ENCODE data around the gene ARVCF.

ARVCF gene

DNA sequence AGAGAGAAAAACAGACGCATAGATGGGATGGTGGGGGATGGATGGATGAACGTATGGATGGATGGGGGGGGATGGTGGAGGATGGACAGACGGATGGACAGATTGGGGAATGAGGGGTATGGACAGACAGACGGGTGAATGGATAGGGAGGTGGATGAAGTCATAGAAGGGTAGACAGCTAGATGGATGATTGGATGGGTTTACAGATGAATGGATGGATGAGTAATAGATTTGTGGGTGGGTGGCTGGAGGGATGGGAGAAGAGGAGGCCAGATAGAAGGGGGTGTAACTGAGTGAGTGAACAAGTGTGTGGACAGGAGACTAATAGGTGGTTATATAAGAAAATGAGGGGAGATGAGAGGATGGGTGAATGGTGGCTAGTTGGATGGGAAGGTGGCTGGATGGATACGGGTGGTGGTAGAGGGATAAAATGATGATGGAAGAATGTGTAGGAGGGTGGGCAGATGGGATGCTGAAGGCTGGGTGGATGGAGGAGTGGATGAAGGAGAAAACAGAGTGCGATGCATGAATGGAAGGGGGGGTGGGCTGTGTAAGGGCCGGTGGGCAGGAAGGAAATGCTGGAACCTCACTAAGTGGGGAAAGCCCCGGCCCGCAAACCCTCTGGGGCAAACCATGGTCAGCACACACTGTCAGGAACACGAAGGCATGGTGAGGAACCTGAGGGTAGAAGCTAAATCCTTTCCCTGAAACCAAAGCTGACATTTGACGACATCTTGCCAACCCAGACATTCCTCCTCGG, 21.6 kb downstream of the ARVCF start:
- no peaks in the 10 kb centered on the region for H3K36me3 ChIP-seq (ENCODE audit: control insufficient read depth, insufficient read depth, low read length)
- peaks cover 14% of the 10 kb centered on the region for H3K4me1 ChIP-seq (ENCODE audit: control insufficient read depth, insufficient read depth, low read length)
- H3K27me3 ChIP-seq (ENCODE audit: control insufficient read depth, insufficient read depth, low read length) = no peaks in the 10 kb centered on the region
- H3K9me3 ChIP-seq (ENCODE audit: control insufficient read depth, insufficient read depth, low read length) = no peaks in the 10 kb centered on the region
- H3K9ac ChIP-seq (ENCODE audit: low read depth, low read length) = no peak overlapping the region
- no peak overlapping the region for H3K4me3 ChIP-seq (ENCODE audit: low read depth, low read length)
- no peak overlapping the region for H3K27ac ChIP-seq (ENCODE audit: low read depth, low read length)

DNA sequence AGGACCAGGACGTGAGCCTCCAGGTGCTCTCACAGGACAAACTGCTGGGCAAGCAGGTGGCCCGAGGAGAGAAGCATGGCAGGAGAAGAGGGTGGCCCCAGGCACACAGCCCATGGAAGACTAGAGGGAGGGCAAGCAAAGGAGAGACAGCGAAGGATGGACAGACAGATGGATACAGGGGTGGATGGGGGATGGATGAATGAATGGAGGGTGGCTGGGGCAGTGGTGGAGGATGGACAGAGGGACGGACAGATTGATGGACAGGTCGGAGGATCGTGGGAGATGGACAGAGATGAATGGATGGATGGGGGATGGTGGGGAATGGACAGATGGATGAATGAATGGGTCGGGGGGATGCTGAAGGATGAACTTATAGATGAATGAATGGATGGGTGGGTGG, 22.7 kb downstream of the ARVCF start:
- Histone ChIP-seq H3K27ac (ENCODE audit: low read depth, low read length) (no peak overlapping the region), H3K4me1 (ENCODE audit: control insufficient read depth, insufficient read depth, low read length) (peaks cover 6% of the 10 kb centered on the region), H3K27me3 (ENCODE audit: control insufficient read depth, insufficient read depth, low read length) (no peaks in the 10 kb centered on the region), H3K9me3 (ENCODE audit: control insufficient read depth, insufficient read depth, low read length) (no peaks in the 10 kb centered on the region), H3K9ac (ENCODE audit: low read depth, low read length) (no peak overlapping the region), H3K36me3 (ENCODE audit: control insufficient read depth, insufficient read depth, low read length) (no peaks in the 10 kb centered on the region), H3K4me3 (ENCODE audit: low read depth, low read length) (no peak overlapping the region)

DNA sequence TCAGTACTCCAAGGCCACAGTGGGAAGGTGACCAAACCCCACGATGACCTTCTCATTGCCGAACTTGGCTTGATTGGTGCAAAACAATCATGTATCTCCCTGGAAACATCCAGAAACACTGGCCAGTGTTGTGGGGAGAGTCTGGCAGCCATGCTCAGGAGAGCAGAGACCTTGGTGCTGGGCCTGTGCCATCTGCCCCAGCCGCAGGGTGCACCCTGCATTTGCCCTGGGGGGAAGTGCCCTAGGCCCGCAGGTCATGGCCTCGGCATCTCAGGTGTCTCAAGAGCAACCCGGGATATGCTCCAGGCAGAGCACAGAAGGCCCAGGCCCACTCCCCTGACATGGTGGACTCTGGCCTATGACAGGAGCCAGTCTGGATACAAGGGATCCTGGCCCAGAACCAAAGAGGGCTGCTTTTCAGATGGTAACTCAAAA, 23.7 kb downstream of the ARVCF start:
- no peak overlapping the region for H3K27ac ChIP-seq (ENCODE audit: low read depth, low read length)
- no peak overlapping the region for H3K4me3 ChIP-seq (ENCODE audit: low read depth, low read length)
- no peak overlapping the region for H3K9ac ChIP-seq (ENCODE audit: low read depth, low read length)
- H3K27me3 ChIP-seq (ENCODE audit: control insufficient read depth, insufficient read depth, low read length) = no peaks in the 10 kb centered on the region
- H3K36me3 ChIP-seq (ENCODE audit: control insufficient read depth, insufficient read depth, low read length) = no peaks in the 10 kb centered on the region
- H3K9me3 ChIP-seq (ENCODE audit: control insufficient read depth, insufficient read depth, low read length) = no peaks in the 10 kb centered on the region
- H3K4me1 ChIP-seq (ENCODE audit: control insufficient read depth, insufficient read depth, low read length) = no peaks in the 10 kb centered on the region

DNA sequence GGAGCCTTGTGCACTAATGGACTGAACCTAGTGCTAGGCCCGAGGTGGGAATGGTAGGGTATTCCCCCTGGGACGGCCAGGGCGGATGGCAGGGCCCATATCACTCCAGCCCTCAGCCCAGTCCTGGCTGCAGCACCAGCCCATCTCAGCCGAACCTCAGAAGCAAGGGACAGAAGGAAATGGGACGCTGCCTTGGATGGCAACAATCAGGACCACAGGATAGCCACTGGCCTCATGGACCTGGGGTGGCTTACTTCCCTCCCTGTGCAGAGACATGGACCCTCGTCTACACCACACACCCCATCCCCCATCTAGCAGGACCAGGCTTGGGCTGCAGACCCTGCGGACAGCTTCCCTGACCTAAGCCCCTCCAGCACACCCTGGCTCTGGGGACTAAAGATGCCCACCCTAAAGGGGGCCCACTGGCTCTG, 24.1 kb downstream of the ARVCF start:
- no peak overlapping the region for H3K9ac ChIP-seq (ENCODE audit: low read depth, low read length)
- no peaks in the 10 kb centered on the region for H3K27me3 ChIP-seq (ENCODE audit: control insufficient read depth, insufficient read depth, low read length)
- H3K9me3 ChIP-seq (ENCODE audit: control insufficient read depth, insufficient read depth, low read length) = no peaks in the 10 kb centered on the region

DNA sequence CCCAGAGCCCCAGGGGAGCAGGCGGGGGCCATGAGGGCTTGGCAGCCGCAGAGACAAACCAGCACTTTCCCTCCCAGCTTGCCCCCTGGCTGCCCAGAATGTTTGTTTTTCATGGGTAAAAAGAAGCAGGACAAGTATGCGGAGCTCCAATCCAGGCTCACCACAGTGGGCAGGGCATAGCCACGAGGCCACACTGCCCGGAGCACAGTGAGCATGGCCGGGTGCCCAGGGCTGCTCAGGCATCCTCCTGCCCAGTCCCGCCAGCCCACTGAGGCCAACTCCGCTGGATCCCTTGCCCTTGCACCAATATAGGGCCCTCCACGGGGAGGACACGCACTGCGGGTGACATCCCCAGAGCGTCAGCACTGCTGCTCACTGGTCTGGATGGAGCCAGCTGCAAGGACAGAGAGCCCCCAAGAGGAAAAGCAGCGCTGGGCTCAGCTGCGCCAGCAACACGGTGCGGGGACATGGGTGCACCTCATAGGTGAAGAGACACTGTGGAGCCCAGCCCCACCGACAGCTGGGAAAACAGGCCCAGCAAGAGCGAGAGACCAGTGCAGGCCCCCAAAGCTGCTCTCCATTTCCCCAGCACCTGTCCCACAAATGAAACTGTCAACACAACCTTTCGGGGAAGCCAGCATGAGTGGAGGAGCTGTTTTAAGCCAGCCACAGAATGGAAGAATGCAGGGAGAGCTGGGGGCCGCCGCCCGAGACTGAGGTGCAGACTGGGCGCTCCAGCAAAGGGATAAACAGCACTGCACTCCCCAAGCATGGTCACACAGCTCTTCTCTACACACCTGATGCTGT, 24.8 kb downstream of the ARVCF start:
- Histone ChIP-seq H3K27ac (ENCODE audit: low read depth, low read length) (no peak overlapping the region), H3K4me3 (ENCODE audit: low read depth, low read length) (no peak overlapping the region)

More for the DNA sequence above, 24.1 kb downstream of the ARVCF start:
- Histone ChIP-seq H3K4me1 (ENCODE audit: control insufficient read depth, insufficient read depth, low read length) (0 out of 2 replicates have a peak, but pooled peaks cover under 1% of the 10 kb centered on the region), H3K4me3 (ENCODE audit: low read depth, low read length) (no peak overlapping the region), H3K27ac (ENCODE audit: low read depth, low read length) (no peak overlapping the region), H3K36me3 (ENCODE audit: control insufficient read depth, insufficient read depth, low read length) (no peaks in the 10 kb centered on the region)

DNA sequence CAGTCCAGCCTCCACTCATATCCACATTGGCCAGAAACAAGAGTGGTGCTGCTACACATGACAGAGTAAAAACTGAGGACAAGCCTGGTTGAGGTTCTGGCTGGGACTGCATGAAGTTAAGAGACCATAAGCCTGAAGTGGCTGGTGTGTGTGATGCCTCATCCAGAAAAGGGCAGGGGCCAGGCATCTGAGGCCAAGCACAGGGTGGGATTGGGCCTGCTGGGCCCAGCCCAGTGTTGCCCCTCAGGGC, 25.3 kb downstream of the ARVCF start:
- Histone ChIP-seq H3K9me3 (ENCODE audit: control insufficient read depth, insufficient read depth, low read length) (no peaks in the 10 kb centered on the region), H3K4me3 (ENCODE audit: low read depth, low read length) (no peak overlapping the region), H3K9ac (ENCODE audit: low read depth, low read length) (no peak overlapping the region)

More for the DNA sequence above, 24.8 kb downstream of the ARVCF start:
- no peak overlapping the region for H3K9ac ChIP-seq (ENCODE audit: low read depth, low read length)
- H3K4me1 ChIP-seq (ENCODE audit: control insufficient read depth, insufficient read depth, low read length) = 0 out of 2 replicates have a peak, but pooled peaks cover 3% of the 10 kb centered on the region
- no peaks in the 10 kb centered on the region for H3K27me3 ChIP-seq (ENCODE audit: control insufficient read depth, insufficient read depth, low read length)
- H3K9me3 ChIP-seq (ENCODE audit: control insufficient read depth, insufficient read depth, low read length) = no peaks in the 10 kb centered on the region
- H3K36me3 ChIP-seq (ENCODE audit: control insufficient read depth, insufficient read depth, low read length) = no peaks in the 10 kb centered on the region

DNA sequence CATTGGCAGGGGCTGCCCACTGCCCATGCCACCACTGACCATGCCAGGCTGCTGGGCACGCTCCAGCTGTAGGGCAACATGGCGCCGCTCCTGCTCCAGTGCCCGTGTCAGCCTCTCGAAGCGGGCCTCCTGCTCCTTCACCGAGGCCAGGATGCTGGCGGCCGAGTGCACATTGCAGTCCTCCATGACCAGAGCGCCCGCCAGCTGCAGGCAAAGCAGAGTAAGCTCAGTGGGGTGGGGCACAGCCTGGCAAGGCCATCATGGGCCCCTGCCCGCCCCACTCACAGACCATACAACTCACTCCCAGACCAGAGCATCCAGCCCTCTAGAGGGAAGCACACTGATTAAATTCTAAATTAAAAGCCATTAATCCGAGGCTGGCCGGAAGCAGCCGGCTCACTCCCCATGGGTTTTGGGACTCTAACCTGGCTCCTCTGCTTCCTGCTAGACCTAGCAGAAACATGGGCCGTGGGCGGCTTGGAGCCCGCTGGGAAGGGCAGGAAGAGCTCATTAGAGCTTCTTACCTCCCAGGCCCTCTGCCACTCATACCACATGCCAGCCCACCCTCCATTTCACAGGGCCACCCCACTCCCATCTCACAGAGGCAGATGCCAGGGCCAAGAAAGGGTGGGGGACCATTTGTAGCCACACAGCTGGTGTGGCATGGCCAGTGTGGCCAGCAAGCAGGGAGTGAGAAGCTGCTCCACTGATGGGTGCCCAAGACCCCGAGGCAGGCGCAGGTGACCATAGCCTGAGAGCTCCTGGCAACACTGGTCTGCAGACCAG, 25.8 kb downstream of the ARVCF start:
- Histone ChIP-seq H3K27me3 (ENCODE audit: control insufficient read depth, insufficient read depth, low read length) (no peaks in the 10 kb centered on the region), H3K9ac (ENCODE audit: low read depth, low read length) (no peak overlapping the region)

More for the DNA sequence above, 25.3 kb downstream of the ARVCF start:
- H3K36me3 ChIP-seq (ENCODE audit: control insufficient read depth, insufficient read depth, low read length) = no peaks in the 10 kb centered on the region
- H3K27ac ChIP-seq (ENCODE audit: low read depth, low read length) = no peak overlapping the region
- H3K27me3 ChIP-seq (ENCODE audit: control insufficient read depth, insufficient read depth, low read length) = no peaks in the 10 kb centered on the region
- H3K4me1 ChIP-seq (ENCODE audit: control insufficient read depth, insufficient read depth, low read length) = 0 out of 2 replicates have a peak, but pooled peaks cover 3% of the 10 kb centered on the region

DNA sequence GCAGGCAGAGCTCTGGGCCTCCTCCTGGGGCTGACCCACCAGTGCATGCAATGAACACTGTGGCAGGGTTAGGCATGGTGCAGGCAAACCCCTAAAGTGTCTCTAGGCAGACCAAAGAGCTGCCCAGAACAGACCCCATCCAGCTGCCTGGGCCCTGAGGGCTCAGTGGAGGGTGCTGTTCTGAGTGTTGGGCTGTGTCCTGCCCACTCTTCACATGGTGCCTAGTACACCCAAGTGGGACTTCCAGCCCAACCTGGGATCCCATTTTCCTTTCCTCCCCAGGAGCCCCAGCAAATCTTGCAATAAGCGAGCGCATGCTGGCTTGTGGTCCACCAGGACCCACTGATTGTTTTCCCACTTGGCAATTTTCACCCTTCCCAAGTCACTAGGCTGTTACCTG, 26.4 kb downstream of the ARVCF start:
- Histone ChIP-seq H3K4me3 (ENCODE audit: low read depth, low read length) (no peak overlapping the region), H3K9me3 (ENCODE audit: control insufficient read depth, insufficient read depth, low read length) (no peaks in the 10 kb centered on the region), H3K4me1 (ENCODE audit: control insufficient read depth, insufficient read depth, low read length) (peaks cover 8% of the 10 kb centered on the region; the same call in 1 of the 2 replicates), H3K27ac (ENCODE audit: low read depth, low read length) (no peak overlapping the region), H3K9ac (ENCODE audit: low read depth, low read length) (no peak overlapping the region), H3K27me3 (ENCODE audit: control insufficient read depth, insufficient read depth, low read length) (no peaks in the 10 kb centered on the region), H3K36me3 (ENCODE audit: control insufficient read depth, insufficient read depth, low read length) (no peaks in the 10 kb centered on the region)

More for the DNA sequence above, 25.8 kb downstream of the ARVCF start:
- H3K36me3 ChIP-seq (ENCODE audit: control insufficient read depth, insufficient read depth, low read length) = no peaks in the 10 kb centered on the region
- peaks cover 8% of the 10 kb centered on the region; the same call in 1 of the 2 replicates for H3K4me1 ChIP-seq (ENCODE audit: control insufficient read depth, insufficient read depth, low read length)
- H3K4me3 ChIP-seq (ENCODE audit: low read depth, low read length) = no peak overlapping the region
- no peak overlapping the region for H3K27ac ChIP-seq (ENCODE audit: low read depth, low read length)
- H3K9me3 ChIP-seq (ENCODE audit: control insufficient read depth, insufficient read depth, low read length) = no peaks in the 10 kb centered on the region

DNA sequence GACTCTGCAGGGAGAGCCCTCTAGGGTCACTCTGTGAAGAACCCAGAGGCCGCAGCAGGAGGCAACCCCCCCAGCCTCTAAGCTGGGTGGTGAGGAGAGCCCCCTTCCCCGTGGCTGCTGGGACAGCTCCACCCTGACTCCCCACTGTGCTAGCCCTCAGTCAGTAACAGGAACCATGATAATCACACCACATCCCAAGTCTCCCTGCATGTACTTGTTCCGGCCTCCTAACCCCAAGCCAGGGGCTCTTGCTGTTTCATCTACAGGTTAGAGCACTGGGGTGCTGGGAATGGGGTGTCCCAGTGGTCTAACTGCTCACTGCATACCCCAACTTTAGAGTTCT, 26.9 kb downstream of the ARVCF start:
- no peaks in the 10 kb centered on the region for H3K27me3 ChIP-seq (ENCODE audit: control insufficient read depth, insufficient read depth, low read length)
- peaks cover 8% of the 10 kb centered on the region; the same call in 1 of the 2 replicates for H3K4me1 ChIP-seq (ENCODE audit: control insufficient read depth, insufficient read depth, low read length)
- H3K9ac ChIP-seq (ENCODE audit: low read depth, low read length) = no peak overlapping the region
- H3K36me3 ChIP-seq (ENCODE audit: control insufficient read depth, insufficient read depth, low read length) = no peaks in the 10 kb centered on the region
- no peak overlapping the region for H3K27ac ChIP-seq (ENCODE audit: low read depth, low read length)
- no peaks in the 10 kb centered on the region for H3K9me3 ChIP-seq (ENCODE audit: control insufficient read depth, insufficient read depth, low read length)
- no peak overlapping the region for H3K4me3 ChIP-seq (ENCODE audit: low read depth, low read length)

DNA sequence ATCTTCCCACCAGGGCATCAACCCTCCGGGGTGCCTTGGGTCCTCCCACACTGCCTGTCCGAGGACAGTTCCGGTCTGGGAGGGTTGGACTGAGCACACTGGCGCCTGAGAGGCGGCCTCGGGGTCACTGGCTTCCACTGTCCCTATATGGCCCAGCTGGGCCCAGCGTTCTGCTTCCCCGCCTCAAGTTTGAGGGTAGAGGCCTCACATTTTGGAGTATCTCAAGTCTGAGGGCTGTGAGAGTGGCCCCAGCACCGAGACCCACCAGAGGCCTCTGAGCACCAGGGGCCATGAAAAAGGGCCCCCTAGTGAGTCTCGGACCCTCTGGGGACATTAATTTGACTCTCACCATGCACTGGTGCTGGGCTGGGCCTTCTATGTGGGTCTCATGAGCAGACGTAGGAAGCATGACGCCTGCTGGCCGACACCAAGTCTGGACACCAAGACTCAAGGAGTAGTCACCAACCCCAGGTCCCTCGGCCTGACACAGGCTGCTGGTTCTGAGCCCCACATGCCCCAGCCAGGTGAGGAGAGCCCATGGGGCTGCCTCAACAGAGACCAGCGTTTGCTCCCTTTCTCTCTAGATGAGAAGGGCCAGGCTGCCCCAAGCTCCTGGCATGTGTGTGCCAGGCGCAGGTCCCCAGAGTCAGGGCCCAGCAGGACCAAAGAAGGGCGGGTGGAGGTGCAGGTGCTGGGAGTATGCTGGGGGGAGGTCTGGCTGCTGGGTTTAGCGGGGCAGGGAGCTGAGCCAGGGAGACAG, 27.5 kb downstream of the ARVCF start:
- Histone ChIP-seq H3K9ac (ENCODE audit: low read depth, low read length) (no peak overlapping the region), H3K27ac (ENCODE audit: low read depth, low read length) (no peak overlapping the region), H3K27me3 (ENCODE audit: control insufficient read depth, insufficient read depth, low read length) (no peaks in the 10 kb centered on the region), H3K4me1 (ENCODE audit: control insufficient read depth, insufficient read depth, low read length) (peaks cover 8% of the 10 kb centered on the region; the same call in 1 of the 2 replicates), H3K4me3 (ENCODE audit: low read depth, low read length) (no peak overlapping the region), H3K36me3 (ENCODE audit: control insufficient read depth, insufficient read depth, low read length) (no peaks in the 10 kb centered on the region), H3K9me3 (ENCODE audit: control insufficient read depth, insufficient read depth, low read length) (no peaks in the 10 kb centered on the region)

All from HUES48 (cell line).